Nephron progenitor cell (in vitro differentiated cells): ENCODE data around the gene RALGAPB.

Experiments
- DNase-seq: peaks from one replicate; pipeline ENCODE4 v3.0.0; 2021
- H3K27ac Mint-ChIP-seq: 2 replicates; pipeline ENCODE4 v1.8.0; 2021; ENCODE audit warnings: mild to moderate bottlenecking, moderate library complexity, mixed read lengths
- H3K27me3 Mint-ChIP-seq: 2 replicates; pipeline ENCODE4 v1.8.0; 2021; ENCODE audit warnings: mild to moderate bottlenecking, low read depth, mixed read lengths; ENCODE audit not compliant: poor library complexity
- H3K36me3 Mint-ChIP-seq: 2 replicates; pipeline ENCODE4 v1.8.0; 2021; ENCODE audit warnings: low read depth, mixed read lengths
- H3K4me1 Mint-ChIP-seq: 2 replicates; pipeline ENCODE4 v1.8.0; 2021; ENCODE audit warnings: mixed read lengths
- H3K4me3 Mint-ChIP-seq: 2 replicates; pipeline ENCODE4 v1.8.0; 2021; ENCODE audit warnings: mild to moderate bottlenecking, moderate library complexity, mixed read lengths
- H3K9me3 Mint-ChIP-seq: 2 replicates; pipeline ENCODE4 v1.8.0; 2021; ENCODE audit warnings: mild to moderate bottlenecking, moderate library complexity, mixed read lengths
- TF ChIP-seq, protein P1 (sequence below): fragments of 200-600 bp; sonication (generic); IDR thresholded peaks from 2 replicates; pipeline ENCODE4 v1.5.0; 2021; ENCODE audit warnings: antibody characterized with exemption

Gene RALGAPB

DNA sequence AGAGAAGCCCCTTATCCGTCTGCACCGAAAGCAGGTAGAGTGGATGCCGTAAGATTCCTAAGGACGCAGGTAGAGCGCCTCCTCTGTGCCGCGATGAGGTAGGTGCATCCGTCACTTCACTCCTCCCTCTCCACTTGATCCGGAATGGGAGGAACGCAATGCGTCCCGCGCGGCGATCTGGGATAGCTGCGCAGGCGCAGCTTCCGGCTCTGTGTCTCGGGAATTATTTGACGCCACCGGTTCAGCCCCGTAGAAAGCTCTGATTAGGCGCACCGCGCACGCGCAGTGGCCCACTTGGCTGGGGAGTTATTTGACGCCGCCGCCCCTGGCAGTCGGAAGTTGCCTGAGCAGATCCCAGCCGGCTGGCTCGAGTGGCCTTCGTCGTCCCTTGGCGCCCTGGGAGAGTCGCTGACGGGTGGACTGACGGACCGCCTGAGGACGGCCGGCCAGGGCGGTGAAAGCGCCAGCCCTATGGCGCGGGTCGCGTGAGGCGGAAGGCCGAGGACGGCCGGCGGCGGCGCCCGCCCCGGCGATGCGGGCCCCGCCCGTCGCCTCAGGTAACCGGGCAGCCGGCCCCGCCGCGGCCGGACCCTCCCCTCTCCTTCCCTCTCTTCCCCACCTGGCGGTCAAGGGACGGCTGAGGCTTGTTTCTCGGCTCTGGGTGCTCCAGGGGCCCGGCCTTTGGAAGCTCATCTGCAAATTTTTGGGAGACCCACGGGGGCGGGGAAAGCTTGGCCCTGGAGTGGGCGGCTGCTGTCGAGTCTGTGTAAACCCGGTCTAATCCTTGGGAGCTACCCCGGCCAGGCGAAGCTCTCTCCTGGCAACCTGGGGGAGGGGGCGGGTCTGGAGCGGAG, at the start of gene RALGAPB:
Gene RALGAPB, plus strand, starts transcription at position 331 of the 854 bp plus-strand sequence. CDS start 15,590 bp downstream, outside the sequence.
- peak within 1 kb of the TSS; percentile 89 for H3K4me3 Mint-ChIP-seq
- H3K36me3 Mint-ChIP-seq: no peaks in the 10 kb centered on the region
- DNase-seq: peak; percentile 98
- TF ChIP-seq, protein P1, sequence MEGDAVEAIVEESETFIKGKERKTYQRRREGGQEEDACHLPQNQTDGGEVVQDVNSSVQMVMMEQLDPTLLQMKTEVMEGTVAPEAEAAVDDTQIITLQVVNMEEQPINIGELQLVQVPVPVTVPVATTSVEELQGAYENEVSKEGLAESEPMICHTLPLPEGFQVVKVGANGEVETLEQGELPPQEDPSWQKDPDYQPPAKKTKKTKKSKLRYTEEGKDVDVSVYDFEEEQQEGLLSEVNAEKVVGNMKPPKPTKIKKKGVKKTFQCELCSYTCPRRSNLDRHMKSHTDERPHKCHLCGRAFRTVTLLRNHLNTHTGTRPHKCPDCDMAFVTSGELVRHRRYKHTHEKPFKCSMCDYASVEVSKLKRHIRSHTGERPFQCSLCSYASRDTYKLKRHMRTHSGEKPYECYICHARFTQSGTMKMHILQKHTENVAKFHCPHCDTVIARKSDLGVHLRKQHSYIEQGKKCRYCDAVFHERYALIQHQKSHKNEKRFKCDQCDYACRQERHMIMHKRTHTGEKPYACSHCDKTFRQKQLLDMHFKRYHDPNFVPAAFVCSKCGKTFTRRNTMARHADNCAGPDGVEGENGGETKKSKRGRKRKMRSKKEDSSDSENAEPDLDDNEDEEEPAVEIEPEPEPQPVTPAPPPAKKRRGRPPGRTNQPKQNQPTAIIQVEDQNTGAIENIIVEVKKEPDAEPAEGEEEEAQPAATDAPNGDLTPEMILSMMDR: no peak
- H3K27ac Mint-ChIP-seq: peak within 1 kb of the TSS; percentile 85
- H3K4me1 Mint-ChIP-seq: peaks cover 37% of the 10 kb centered on the region
- no peaks in the 10 kb centered on the region for H3K9me3 Mint-ChIP-seq
- H3K27me3 Mint-ChIP-seq: peaks cover 37% of the 10 kb centered on the region

GRCh38 chr20:38423541-38423940, 49.1 kb upstream of the RALGAPB start:
- H3K36me3 Mint-ChIP-seq: peaks cover 89% of the 10 kb centered on the region
- H3K27me3 Mint-ChIP-seq: no peaks in the 10 kb centered on the region
- H3K4me1 Mint-ChIP-seq: peaks cover 7% of the 10 kb centered on the region
- TF ChIP-seq, protein P1: no peak
- H3K27ac Mint-ChIP-seq: peak overlapping the region; percentile 6
- no peak for DNase-seq
- H3K9me3 Mint-ChIP-seq: no peaks in the 10 kb centered on the region
- H3K4me3 Mint-ChIP-seq: no peak overlapping the region

DNA sequence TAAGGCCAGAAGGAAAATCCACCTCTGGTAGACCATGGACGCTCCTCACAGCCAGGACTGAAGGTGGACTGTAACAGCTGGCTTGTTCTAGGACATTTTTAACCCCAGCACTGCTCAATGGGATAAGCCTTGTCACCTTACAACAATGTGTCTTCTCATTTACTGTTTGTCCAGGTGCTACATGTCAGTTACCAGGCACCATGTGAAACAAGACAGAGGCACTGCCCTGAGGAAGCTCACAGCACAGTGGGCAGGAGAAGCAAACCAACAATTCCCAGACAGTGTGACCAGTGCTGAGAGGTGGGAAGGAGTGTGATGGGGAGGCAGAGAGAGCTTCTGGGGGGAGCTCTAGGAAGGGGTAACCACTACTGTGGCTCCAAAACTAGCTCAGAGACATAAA, 48.2 kb upstream of the RALGAPB start:
- TF ChIP-seq, protein P1: no peak
- Mint-ChIP-seq H3K4me3 (no peak overlapping the region), H3K4me1 (peaks cover 11% of the 10 kb centered on the region), H3K9me3 (no peaks in the 10 kb centered on the region), H3K27ac (peak overlapping the region; percentile 58), H3K27me3 (no peaks in the 10 kb centered on the region), H3K36me3 (peaks cover 89% of the 10 kb centered on the region)
- DNase-seq: no peak

DNA sequence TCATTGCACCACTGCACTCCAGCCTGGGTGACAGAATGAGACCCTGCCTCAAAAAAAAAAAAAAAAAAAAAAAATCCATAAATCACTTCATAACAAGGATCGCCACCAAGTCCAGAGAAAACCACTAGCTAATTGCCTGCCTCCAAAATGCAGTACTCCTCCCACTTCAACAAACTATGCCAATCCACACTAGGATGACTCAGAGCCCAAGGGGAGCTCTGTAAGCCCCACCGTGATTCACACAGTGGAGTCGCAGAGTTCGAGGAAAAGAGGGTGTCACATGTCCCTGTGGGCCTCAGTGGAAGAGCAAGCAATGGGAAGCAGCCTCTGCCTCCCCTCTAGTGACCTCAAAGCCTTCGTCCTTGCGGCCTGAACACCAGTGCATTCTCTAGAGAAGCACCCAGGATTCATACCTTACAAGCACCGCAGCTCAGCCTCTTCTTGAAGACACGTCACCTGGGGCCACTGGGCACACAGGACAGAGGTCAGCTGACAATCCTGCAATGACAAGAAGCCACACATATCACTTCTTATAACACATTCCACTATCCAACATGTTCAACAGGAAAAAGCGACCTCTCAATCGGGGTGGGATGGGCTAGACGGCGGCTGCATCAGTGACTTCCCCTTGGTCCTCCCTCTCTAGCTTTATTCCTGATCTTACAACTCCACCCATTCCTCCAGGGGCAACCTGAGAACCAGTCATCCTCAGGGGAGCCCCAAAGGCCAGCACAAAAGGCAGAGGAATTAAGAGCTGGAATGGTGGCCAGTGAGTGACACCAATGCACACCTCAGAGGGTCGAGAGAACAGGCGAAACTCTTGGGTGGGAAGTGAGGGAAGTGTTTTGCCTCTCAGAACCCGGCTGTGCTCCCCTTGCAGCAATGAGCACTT, 46.4 kb upstream of the RALGAPB start:
- Mint-ChIP-seq H3K4me1 (peaks cover 17% of the 10 kb centered on the region), H3K9me3 (no peaks in the 10 kb centered on the region), H3K27ac (peak overlapping the region; percentile 8), H3K27me3 (no peaks in the 10 kb centered on the region), H3K4me3 (no peak overlapping the region), H3K36me3 (peaks cover 85% of the 10 kb centered on the region)
- TF ChIP-seq, protein P1: no peak
- DNase-seq: no peak

GRCh38 chr20:38427655-38428023, 45.0 kb upstream of the RALGAPB start:
- TF ChIP-seq, protein P1: no peak
- peaks cover 85% of the 10 kb centered on the region for H3K36me3 Mint-ChIP-seq
- peak overlapping the region; percentile 64 for H3K27ac Mint-ChIP-seq
- peaks cover 8% of the 10 kb centered on the region for H3K9me3 Mint-ChIP-seq
- H3K4me1 Mint-ChIP-seq: peaks cover 31% of the 10 kb centered on the region
- DNase-seq: no peak
- H3K27me3 Mint-ChIP-seq: no peaks in the 10 kb centered on the region
- no peak overlapping the region for H3K4me3 Mint-ChIP-seq
